HG03442 (cell line): ENCODE results near the gene KCNN3.

Source experiments
- ATAC-seq: cut with Tn5 transposase; IDR thresholded peaks from one replicate; pipeline ENCODE4 v1.9.1; 2021; ENCODE audit warnings: mild to moderate bottlenecking, moderate library complexity; ENCODE audit not compliant: unreplicated experiment

The KCNN3 gene

GRCh38 chr1:154797175-154797574, 72.9 kb downstream of the KCNN3 start:
- no peak for ATAC-seq

- no peak for ATAC-seq
These were observed 73.7 kb downstream of the KCNN3 start for GRCh38 chr1:154796303-154796892.

GRCh38 chr1:154794608-154795007, 75.5 kb downstream of the KCNN3 start:
- ATAC-seq = no peak

GRCh38 chr1:154793685-154794084, 76.4 kb downstream of the KCNN3 start:
- ATAC-seq = no peak

DNA sequence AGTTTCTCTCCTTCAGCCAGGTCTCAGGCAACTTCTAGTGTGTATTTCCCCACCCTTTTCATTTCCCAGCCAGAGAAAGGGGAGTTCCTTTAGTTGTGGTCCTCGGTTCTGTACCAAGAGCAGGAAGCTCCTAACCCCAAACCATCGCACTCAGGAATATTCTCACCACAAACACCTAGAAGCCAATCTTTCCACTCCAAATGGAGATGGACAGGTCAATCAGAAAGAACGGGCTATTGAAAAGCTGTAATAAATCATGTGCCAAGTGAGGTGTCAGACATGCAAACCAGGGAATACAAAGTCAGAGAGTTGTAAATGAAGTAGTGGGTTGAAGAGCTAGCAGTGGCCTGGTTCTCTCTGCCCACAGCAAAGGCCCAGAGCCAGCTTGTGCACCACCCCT, 77.2 kb downstream of the KCNN3 start:
- no peak for ATAC-seq

GRCh38 chr1:154791292-154792166, 78.6 kb downstream of the KCNN3 start:
- ATAC-seq = peak; percentile 84

DNA sequence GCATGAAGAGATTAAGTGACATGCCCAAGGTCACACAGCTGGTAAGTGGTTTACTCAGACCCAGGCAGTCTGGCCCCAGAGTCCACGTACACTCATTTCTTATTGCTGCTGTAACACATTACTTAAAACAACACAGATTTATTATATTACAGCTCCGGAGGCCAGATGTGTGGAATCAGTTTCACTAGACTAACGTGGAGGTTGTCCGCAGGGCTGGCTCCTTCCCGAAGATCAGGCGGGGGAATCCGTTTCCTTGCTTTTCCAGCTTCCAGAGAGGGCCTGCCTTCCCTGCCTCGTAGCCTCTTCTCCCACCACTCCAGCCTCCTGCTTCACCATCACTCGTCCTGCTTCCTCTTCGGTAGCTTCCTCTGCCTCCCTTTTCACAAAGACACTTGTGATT, 81.2 kb downstream of the KCNN3 start:
- ATAC-seq = no peak

DNA sequence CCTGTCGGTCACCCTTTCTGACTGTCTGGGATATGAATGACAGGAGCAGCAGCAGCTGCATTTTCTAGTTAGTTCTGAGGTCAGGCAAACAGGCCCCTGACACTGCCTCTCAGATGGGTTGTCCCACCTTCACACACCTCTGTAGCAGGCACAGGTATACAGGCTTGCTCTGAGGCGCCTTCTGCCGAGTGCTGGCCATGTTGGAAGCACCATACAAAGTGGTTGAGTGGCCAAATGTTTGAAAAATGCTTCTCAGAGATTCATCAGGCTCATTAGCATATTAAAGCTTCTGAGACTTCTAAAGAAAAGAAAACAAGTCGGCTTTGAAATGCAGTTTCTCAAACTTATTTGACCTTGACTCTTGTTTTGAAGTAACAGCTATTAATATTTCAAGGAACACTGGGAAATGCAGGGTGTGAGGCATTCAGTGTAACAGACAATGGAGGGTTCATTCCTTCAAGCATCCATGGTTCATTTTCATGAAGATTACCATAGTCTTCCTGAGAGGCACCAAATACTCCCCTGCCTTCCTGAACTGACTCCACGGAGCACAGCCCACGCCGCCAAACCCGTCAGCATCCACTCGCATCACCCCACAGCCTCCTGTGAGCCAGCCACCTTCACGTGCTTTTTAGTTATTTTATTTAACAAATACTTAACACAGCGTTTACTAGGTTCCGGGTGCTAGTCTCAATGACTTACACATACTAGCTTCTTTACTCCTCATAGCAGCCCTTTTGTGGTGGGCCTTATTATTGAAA, 81.8 kb downstream of the KCNN3 start:
- ATAC-seq = no peak

GRCh38 chr1:154786804-154787570, 83.1 kb downstream of the KCNN3 start:
- ATAC-seq = no peak

- ATAC-seq = peak; percentile 73
These were observed 85.1 kb downstream of the KCNN3 start for GRCh38 chr1:154784924-154785531.

GRCh38 chr1:154784416-154784815, 85.7 kb downstream of the KCNN3 start:
- ATAC-seq = no peak

DNA sequence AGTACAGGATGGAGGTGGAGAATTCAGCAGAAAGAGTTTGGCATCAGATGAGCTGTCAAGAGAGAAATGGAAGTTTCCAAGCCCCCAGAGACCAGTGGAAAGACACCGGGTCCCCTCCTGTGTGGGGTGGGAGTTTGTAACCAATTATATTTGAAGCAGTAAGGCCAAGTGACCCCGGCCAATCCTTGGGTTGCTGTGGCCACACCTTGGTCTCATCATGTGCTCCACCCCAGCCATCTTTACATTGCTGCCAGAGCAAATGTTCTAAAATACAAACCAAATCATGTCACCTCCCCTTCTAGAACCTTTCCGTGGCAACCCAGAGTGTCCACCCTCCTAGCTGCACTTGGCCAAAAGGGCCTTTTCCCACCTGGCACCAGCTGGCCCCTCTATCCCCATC, 86.1 kb downstream of the KCNN3 start:
- ATAC-seq = no peak

GRCh38 chr1:154780541-154780940, 89.5 kb downstream of the KCNN3 start:
- ATAC-seq = no peak

GRCh38 chr1:154779551-154780189, 90.4 kb downstream of the KCNN3 start:
- no peak for ATAC-seq

DNA sequence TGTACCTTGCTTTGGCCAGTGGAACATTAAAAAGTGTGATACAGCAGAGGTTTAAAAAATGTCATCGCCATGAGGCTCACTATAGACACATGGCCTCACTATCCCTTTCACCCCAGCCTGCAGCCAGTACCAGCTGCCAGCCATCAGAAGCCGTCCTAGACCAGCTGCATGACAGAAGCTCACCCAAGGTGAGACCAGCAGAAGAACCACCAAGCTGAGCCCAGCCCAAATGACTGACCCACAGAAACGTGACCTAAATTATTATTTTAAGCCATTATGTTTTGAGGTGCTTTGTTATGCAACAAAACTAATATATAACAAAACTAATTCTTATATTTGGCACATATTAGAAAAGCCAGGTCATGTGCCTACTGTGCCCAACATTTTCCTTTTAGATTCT, 91.1 kb downstream of the KCNN3 start:
- ATAC-seq = no peak

DNA sequence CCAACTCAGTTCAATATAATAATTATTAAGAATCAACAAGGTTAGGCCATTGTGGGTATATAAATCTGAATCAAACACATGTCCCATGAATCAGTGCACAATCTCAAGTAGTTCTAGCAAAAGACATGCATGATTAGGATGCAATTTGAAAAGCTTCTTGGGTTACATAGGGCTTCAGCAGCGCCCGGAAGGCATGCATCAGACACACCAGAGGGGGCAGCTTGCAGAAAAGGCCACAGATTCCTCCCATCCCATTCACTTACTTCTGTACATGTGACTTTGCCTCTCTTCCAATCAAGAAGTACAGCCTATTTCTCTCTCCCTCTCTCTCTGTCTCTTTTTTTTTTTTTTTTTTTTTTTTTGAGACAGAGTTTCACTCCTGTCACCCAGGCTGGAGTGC, 91.8 kb downstream of the KCNN3 start:
- no peak for ATAC-seq

DNA sequence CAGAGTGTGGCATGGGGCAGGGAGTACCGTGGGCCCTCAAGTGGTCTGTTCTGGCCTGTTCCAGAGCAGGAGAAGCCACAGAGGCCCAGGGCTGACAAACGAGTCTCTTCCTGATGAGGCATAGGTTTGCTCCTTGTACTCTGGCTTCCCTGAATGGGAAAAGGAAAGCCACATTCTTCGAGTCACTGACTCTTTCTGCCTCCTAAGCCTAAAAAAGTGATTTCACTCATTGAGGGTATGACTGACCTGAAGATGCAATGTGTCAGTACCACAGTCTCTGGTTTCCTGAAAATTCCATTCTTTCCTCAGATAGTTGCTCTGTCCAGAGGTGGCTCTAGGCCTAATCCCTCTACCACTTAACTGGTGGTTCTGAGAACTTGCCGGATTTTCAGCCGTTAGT, 92.3 kb downstream of the KCNN3 start:
- ATAC-seq = no peak

- no peak for ATAC-seq
These were observed 92.9 kb downstream of the KCNN3 start for GRCh38 chr1:154777154-154777553.

DNA sequence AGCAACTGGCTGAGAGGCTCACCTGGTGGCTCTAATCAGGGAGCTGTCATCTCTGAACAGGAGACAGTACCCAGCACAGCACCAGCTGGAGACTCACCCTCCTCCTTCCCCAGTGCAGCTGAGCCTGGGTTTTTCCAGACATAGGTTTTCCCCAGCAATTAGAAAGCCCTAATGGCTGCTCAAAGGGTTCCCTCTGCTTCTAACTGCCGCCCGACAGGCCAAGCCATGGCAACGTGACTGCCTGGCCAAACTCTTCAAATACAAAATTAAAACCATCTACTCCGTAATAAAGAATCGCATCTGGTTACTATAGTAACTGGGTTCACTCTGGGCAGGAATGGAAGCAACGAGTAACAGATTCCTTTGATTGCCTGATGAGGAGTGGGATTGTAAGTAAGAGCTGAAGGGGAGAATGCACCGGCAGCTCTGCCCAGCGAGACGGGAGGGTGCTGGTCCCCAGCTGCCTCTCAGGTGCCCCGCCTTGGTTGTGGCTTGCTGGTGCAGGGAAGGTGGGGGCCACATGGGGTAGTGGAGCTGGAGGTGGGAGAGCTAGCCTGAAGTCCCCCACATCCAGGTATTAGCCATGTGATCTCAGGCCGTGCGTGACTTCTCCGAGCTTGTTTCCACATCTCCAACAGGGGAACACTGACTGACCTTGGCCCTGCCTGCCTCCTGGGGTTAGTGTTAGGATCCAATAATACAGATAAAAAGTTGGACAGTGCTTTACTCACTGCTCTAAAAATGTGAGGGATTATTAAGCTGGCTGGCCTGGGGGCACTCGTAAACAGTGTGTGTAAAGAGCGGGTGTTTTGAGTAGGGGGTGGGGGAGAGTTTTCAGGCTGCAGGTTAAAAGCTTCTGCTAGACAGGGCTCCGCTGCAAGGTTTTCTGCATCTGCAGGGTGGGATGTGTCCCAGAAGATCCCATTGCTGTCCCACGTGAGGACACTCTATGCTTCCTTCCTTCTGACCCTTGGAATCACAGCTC, 94.2 kb downstream of the KCNN3 start:
- ATAC-seq = no peak
